Peyer's patch (tissue), 4 donors: ENCODE measurements around the gene FXN.

Source experiments
- POLR2A ChIP-seq, 2 donors: fragments of 450-650 bp; IDR thresholded peaks; one replicate each; pipeline ENCODE4 v1.5.1; 2017; ENCODE audit warnings: antibody characterized with exemption in 2 of 2, mild to moderate bottlenecking in 2 of 2, moderate library complexity in 2 of 2
- TF ChIP-seq, protein P1 (sequence below), 6 experiments: fragments of 450-650 bp in 4 of 6; fragments of 200-600 bp in 2 of 6; sonication (generic) in 1 of 6; IDR thresholded peaks; one replicate each; pipeline ENCODE4 v1.5.1; 2017 to 2019; ENCODE audit warnings: antibody characterized with exemption in 6 of 6, mild to moderate bottlenecking in 3 of 6, moderate library complexity in 1 of 6

DNA sequence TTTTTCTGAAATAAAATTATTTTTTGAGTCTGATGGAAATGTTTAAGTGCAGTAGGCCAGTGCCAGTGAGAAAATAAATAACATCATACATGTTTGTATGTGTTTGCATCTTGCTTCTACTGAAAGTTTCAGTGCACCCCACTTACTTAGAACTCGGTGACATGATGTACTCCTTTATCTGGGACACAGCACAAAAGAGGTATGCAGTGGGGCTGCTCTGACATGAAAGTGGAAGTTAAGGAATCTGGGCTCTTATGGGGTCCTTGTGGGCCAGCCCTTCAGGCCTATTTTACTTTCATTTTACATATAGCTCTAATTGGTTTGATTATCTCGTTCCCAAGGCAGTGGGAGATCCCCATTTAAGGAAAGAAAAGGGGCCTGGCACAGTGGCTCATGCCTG, 39.2 kb downstream of the FXN start:
- TF ChIP-seq, protein P1, sequence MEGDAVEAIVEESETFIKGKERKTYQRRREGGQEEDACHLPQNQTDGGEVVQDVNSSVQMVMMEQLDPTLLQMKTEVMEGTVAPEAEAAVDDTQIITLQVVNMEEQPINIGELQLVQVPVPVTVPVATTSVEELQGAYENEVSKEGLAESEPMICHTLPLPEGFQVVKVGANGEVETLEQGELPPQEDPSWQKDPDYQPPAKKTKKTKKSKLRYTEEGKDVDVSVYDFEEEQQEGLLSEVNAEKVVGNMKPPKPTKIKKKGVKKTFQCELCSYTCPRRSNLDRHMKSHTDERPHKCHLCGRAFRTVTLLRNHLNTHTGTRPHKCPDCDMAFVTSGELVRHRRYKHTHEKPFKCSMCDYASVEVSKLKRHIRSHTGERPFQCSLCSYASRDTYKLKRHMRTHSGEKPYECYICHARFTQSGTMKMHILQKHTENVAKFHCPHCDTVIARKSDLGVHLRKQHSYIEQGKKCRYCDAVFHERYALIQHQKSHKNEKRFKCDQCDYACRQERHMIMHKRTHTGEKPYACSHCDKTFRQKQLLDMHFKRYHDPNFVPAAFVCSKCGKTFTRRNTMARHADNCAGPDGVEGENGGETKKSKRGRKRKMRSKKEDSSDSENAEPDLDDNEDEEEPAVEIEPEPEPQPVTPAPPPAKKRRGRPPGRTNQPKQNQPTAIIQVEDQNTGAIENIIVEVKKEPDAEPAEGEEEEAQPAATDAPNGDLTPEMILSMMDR (IDR thresholded peaks at IDR 0.05): no peak
- TF ChIP-seq POLR2A (IDR thresholded peaks at IDR 0.05): no peak
